HepG2 (cell line): Measurements from ENCODE around the gene APBB1. TPM values are rescaled to one million over a fixed set of nuclear protein-coding genes. Genes with fewer than 3 reads are reported as not detected.

Experiments used
- ATAC-seq: fragments of 200-7000 bp; cut with Tn5 transposase; 3 replicates; pipeline ENCODE4 v1.9.1; 2020; ENCODE audit warnings: mild to moderate bottlenecking, moderate library complexity
- BruUV-seq: library from RNA; stranded (reverse); fragments of 400-500 nt; replicated peaks from 2 replicates; lab custom pipeline; 2021; lab: Mats Ljungman, UMichigan
- CTCF ChIA-PET: fragments of 300-600 bp; formaldehyde crosslinking; extraction: SDS; loops from one replicate; lab custom pipeline; 2021; ENCODE audit warnings: low total read pairs, inconsistent platforms, low intra/inter-chr PET ratio; lab: Yijun Ruan, JAX
- POLR2A ChIA-PET: fragments of 350-600 bp; sonication (Branson Sonifier 250); formaldehyde crosslinking; loops from one replicate; lab custom pipeline; 2020; ENCODE audit warnings: antibody characterized with exemption, inconsistent platforms; lab: Yijun Ruan, JAX
- DNase-seq: peaks from one replicate; pipeline ENCODE4 v3.0.0-alpha.2; 2015; ENCODE audit warnings: low spot score
- FAIRE-seq: peaks from 3 replicates; lab custom pipeline; 2011; peaks lifted over from hg19 to GRCh38; lab: Jason Lieb, UNC
- H2AFZ ChIP-seq: one replicate; pipeline ENCODE4 v1.6.1; 2011; ENCODE audit warnings: low read length, inconsistent platforms
- H3K27ac ChIP-seq: fragments of 300-600 bp; 3 replicates; pipeline ENCODE4 v1.8.0; 2011; ENCODE audit warnings: mixed run types, mild to moderate bottlenecking, mixed read lengths, low read length, inconsistent platforms; ENCODE audit not compliant: insufficient read depth; ENCODE audit errors: extremely low read length
- H3K27me3 ChIP-seq, 2 experiments: fragments of 200-600 bp in 1 of 2; 2 replicates in 1 of 2; 3 replicates in 1 of 2; pipeline versions ENCODE4 v1.6.0 to v1.8.0; 2011; ENCODE audit warnings: low read length in 2 of 2, mild to moderate bottlenecking in 2 of 2, moderate library complexity in 2 of 2, inconsistent platforms in 1 of 2; ENCODE audit not compliant: insufficient read depth in 2 of 2, control insufficient read depth in 1 of 2
- H3K36me3 ChIP-seq, 2 experiments: fragments of 200-600 bp in 1 of 2; replicated peaks in 1 of 2; 2 replicates in 1 of 2; 3 replicates in 1 of 2; pipeline versions ENCODE4 v1.5.1 to v1.8.0; 2011; ENCODE audit warnings: low read length in 2 of 2, inconsistent platforms in 1 of 2; ENCODE audit not compliant: insufficient read depth in 2 of 2, control insufficient read depth in 1 of 2
- H3K4me1 ChIP-seq: 2 replicates; pipeline ENCODE4 v1.5.1; 2012; ENCODE audit warnings: low read length, inconsistent platforms; ENCODE audit not compliant: insufficient read depth
- H3K4me2 ChIP-seq: 2 replicates; pipeline ENCODE4 v1.6.0; 2011; ENCODE audit warnings: low read depth, low read length, inconsistent platforms
- H3K4me3 ChIP-seq, 3 experiments: fragments of 200-600 bp in 1 of 3; sonication (generic), shearing (Covaris generic) in 1 of 3; replicated peaks in 1 of 3; 2 replicates each; pipeline ENCODE4 v1.5.1; 2011 to 2016; ENCODE audit warnings: low read length in 3 of 3, inconsistent platforms in 2 of 3, low read depth in 2 of 3, mild to moderate bottlenecking in 2 of 3, control low read depth in 1 of 3, mixed read lengths in 1 of 3; ENCODE audit not compliant: insufficient read depth in 1 of 3
- H3K79me2 ChIP-seq: one replicate; pipeline ENCODE4 v1.6.1; 2011; ENCODE audit warnings: low read length, inconsistent platforms; ENCODE audit not compliant: insufficient read depth
- H3K9ac ChIP-seq: 2 replicates; pipeline ENCODE4 v1.6.0; 2011; ENCODE audit warnings: mild to moderate bottlenecking, low read depth, low read length, inconsistent platforms; ENCODE audit not compliant: insufficient read depth
- H3K9me3 ChIP-seq: 2 replicates; pipeline ENCODE4 v1.5.1; 2012; ENCODE audit warnings: mild to moderate bottlenecking, low read length
- H4K20me1 ChIP-seq: 2 replicates; pipeline ENCODE4 v1.6.0; 2011; ENCODE audit warnings: inconsistent platforms, mild to moderate bottlenecking, low read length, moderate library complexity; ENCODE audit not compliant: insufficient read depth
- ARID2 ChIP-seq: sonication (generic); formaldehyde crosslinking; IDR thresholded peaks from 2 replicates; pipeline ENCODE4 v1.8.1; 2022; ENCODE audit warnings: mild to moderate bottlenecking, missing genetic modification reagents, borderline replicate concordance
- CC2D1A ChIP-seq: sonication (generic); formaldehyde crosslinking; IDR thresholded peaks from 2 replicates; pipeline ENCODE4 v1.8.1; 2023; ENCODE audit warnings: mild to moderate bottlenecking, missing genetic modification reagents
- DBP ChIP-seq: sonication (generic); formaldehyde crosslinking; IDR thresholded peaks from 2 replicates; pipeline ENCODE4 v1.4.0; 2020; ENCODE audit warnings: missing genetic modification reagents; ENCODE audit errors: not compliant biosample characterization
- EP300 ChIP-seq, 3 experiments: sonication (generic) in 1 of 3; formaldehyde crosslinking in 1 of 3; IDR thresholded peaks; 2 replicates each; pipeline versions ENCODE4 v1.5.1 to v1.6.1; 2011 to 2020; ENCODE audit warnings: low read depth in 2 of 3, low read length in 2 of 3, borderline replicate concordance in 1 of 3, improper control_type of control experiment in 1 of 3, mild to moderate bottlenecking in 1 of 3, missing genetic modification reagents in 1 of 3, moderate library complexity in 1 of 3
- FOXC1 ChIP-seq: sonication (generic); formaldehyde crosslinking; IDR thresholded peaks from 2 replicates; pipeline ENCODE4 v1.8.0; 2022; ENCODE audit warnings: mild to moderate bottlenecking, missing genetic modification reagents, borderline replicate concordance
- JUN ChIP-seq: sonication (generic); formaldehyde crosslinking; IDR thresholded peaks from 2 replicates; pipeline ENCODE4 v1.4.0; 2020; ENCODE audit warnings: mild to moderate bottlenecking, missing genetic modification reagents
- MAFF ChIP-seq: IDR thresholded peaks from 2 replicates; pipeline ENCODE4 v1.6.1; 2011; ENCODE audit warnings: low read depth, low read length, improper control_type of control experiment
- MAFK ChIP-seq, 2 experiments: IDR thresholded peaks in 1 of 2; conservative IDR thresholded peaks in 1 of 2; 2 replicates each; pipeline ENCODE4 v1.6.1; 2011; ENCODE audit warnings: improper control_type of control experiment in 2 of 2, low read length in 2 of 2
- RFX3 ChIP-seq: IDR thresholded peaks from 2 replicates; pipeline ENCODE4 v1.6.1; 2016; ENCODE audit warnings: missing biosample characterization, missing genetic modification reagents
- WGBS: methylation state at CpG from one replicate; pipeline ENCODE4 v1.1.6; 2017; ENCODE audit warnings: low lambda C conversion rate; 5-methylcytosine and 5-hydroxymethylcytosine counted together
- in situ Hi-C: cut with HindIII; loops from 2 replicates; pipeline ENCODE4 v1.10.0; 2017; ENCODE audit warnings: low pct_unique_long_range_greater_than_20kb; ENCODE audit not compliant: extremely low pct_ligation_motif_present
- intact Hi-C: fragments of 100-400 bp; cut with micrococcal nuclease; formaldehyde crosslinking; loops from one replicate; pipeline ENCODE4 v1.10.0; 2022; ENCODE audit not compliant: unreplicated experiment
- polyA plus RNA-seq, 8 experiments: library from polyadenylated mRNA; depleted of rRNA in 3 of 8; stranded (reverse) in 7 of 8; unstranded in 1 of 8; fragments of >200 nt; fragmentation: Illumina TruSeq in 4 of 8; extraction: Trizol in 4 of 8; gene quantifications; 2 replicates each; pipeline versions ENCODE4 v1.2.1 to v1.2.3, GENCODE V29; 2011 to 2016; ENCODE audit warnings: low read depth in 4 of 8, missing spikeins in 1 of 8, mixed read lengths in 1 of 8; ENCODE audit not compliant: insufficient read depth in 1 of 8
- total RNA-seq, 5 experiments: library from RNA; depleted of rRNA; stranded (reverse); fragments of >200 nt; fragmentation: Illumina TruSeq; extraction: Trizol; gene quantifications; 2 replicates each; pipeline ENCODE4 v1.2.3, GENCODE V29; 2016; ENCODE audit warnings: low read depth in 1 of 5

The APBB1 gene
- total and polyA plus RNA-seq, 2 of the 13 experiments (the other 11 are each of a cell fraction or from before 2014, with no cell fraction given): 1.7 to 3.5 TPM

GRCh38 chr11:6453152-6453551 is 34.3 kb upstream of the APBB1 start:
- DNase-seq (no peak), ATAC-seq (no peak), FAIRE-seq (no peak)
- no peak overlapping the region for H3K4me3 ChIP-seq
- H3K36me3 ChIP-seq: peaks cover 6 to 7% of the 10 kb centered on the region in 2 experiments; a peak in 3 of 5 replicates
- no peaks in the 10 kb centered on the region for H3K27me3 ChIP-seq
- H3K4me1 ChIP-seq: no peaks in the 10 kb centered on the region
- H3K4me2 ChIP-seq: no peak overlapping the region
- in situ Hi-C loops (no loop called here), intact Hi-C loops (no loop called here)
- TF ChIP-seq MAFF (peak; percentile 64), ARID2 (CRISPR knock-in tag) (no peak), MAFK (conservative IDR thresholded peaks at IDR 0.05 in 1 of 2, IDR thresholded peaks at IDR 0.05 in 1 of 2; ENCODE audit: low read length in 2 of 2) (peak; percentile 71 to 77)
- H3K79me2 ChIP-seq: no peaks in the 10 kb centered on the region
- POLR2A ChIA-PET: no interaction called here
- CTCF ChIA-PET: no interaction called here
- no peaks in the 10 kb centered on the region for H4K20me1 ChIP-seq
- no peak overlapping the region for H3K27ac ChIP-seq
- no peaks in the 10 kb centered on the region for H3K9me3 ChIP-seq
- WGBS: 97% methylated on average over 2 of the region's 2 CpGs
- BruUV-seq: no TSS peak
- H2AFZ ChIP-seq: no peak overlapping the region
- H3K9ac ChIP-seq: no peak overlapping the region

GRCh38 chr11:6452219-6452618 is 33.3 kb upstream of the APBB1 start:
- ChIA-PET CTCF (no interaction called here), POLR2A (no interaction called here)
- Histone ChIP-seq H3K4me2 (no peak overlapping the region), H3K4me3 (no peak overlapping the region), H3K36me3 (peaks cover 6 to 7% of the 10 kb centered on the region in 2 experiments; a peak in 3 of 5 replicates), H3K27ac (no peak overlapping the region), H3K79me2 (no peaks in the 10 kb centered on the region), H3K9me3 (no peaks in the 10 kb centered on the region), H3K4me1 (no peaks in the 10 kb centered on the region), H2AFZ (no peak overlapping the region), H3K27me3 (no peaks in the 10 kb centered on the region), H4K20me1 (no peaks in the 10 kb centered on the region), H3K9ac (no peak overlapping the region)
- intact Hi-C loops: no loop called here
- FAIRE-seq (no peak), DNase-seq (no peak), ATAC-seq (no peak)
- no TSS peak for BruUV-seq
- in situ Hi-C loops: no loop called here
- TF ChIP-seq DBP (CRISPR knock-in tag): no peak
- no peak for TF ChIP-seq FOXC1 (CRISPR knock-in tag)
- TF ChIP-seq JUN (CRISPR knock-in tag): no peak
- no peak for TF ChIP-seq CC2D1A (CRISPR knock-in tag)
- TF ChIP-seq RFX3 (CRISPR knock-in tag): no peak
- TF ChIP-seq EP300 (IDR thresholded peaks at IDR 0.05; ENCODE audit: low read depth in 2 of 2, low read length in 2 of 2): no peak
- TF ChIP-seq EP300 (CRISPR knock-in tag; IDR thresholded peaks at IDR 0.05; ENCODE audit: borderline replicate concordance): no peak
- 84% methylated on average over 3 of the region's 3 CpGs for WGBS
